Neutrophil (primary cell): Measurements from ENCODE around the gene GATAD2B.
"Not testable (repeated sequence)": the region's sequence is repeated elsewhere in the genome, so short reads cannot be mapped to it uniquely, and the experiment has no call there.

Experiments used
- H3K27ac ChIP-seq: fragments of 200-600 bp; sonication (generic); 2 replicates; pipeline ENCODE4 v1.5.1; 2016; ENCODE audit warnings: mild to moderate bottlenecking, moderate library complexity
- H3K27me3 ChIP-seq: fragments of 200-600 bp; sonication (generic); 2 replicates; pipeline ENCODE4 v1.6.0; 2016; ENCODE audit warnings: mild to moderate bottlenecking
- H3K36me3 ChIP-seq: fragments of 200-600 bp; sonication (generic); 2 replicates; pipeline ENCODE4 v1.5.1; 2017
- H3K4me1 ChIP-seq, 2 experiments: fragments of 200-600 bp in 1 of 2; sonication (generic) in 1 of 2; 1 replicate in 1 of 2; 2 replicates in 1 of 2; pipeline versions ENCODE4 v1.5.1 to v1.6.1; 2013 to 2016; ENCODE audit warnings: low read depth in 1 of 2, low read length in 1 of 2, mild to moderate bottlenecking in 1 of 2, moderate library complexity in 1 of 2; ENCODE audit not compliant: control insufficient read depth in 1 of 2, insufficient read depth in 1 of 2
- H3K4me3 ChIP-seq, 2 experiments: fragments of 200-600 bp in 1 of 2; sonication (generic) in 1 of 2; 1 replicate in 1 of 2; 2 replicates in 1 of 2; pipeline ENCODE4 v1.5.1; 2013 to 2016; ENCODE audit warnings: low read depth in 1 of 2, low read length in 1 of 2, mild to moderate bottlenecking in 1 of 2, moderate library complexity in 1 of 2
- H3K9me3 ChIP-seq: fragments of 200-600 bp; sonication (generic); 2 replicates; pipeline ENCODE4 v1.5.1; 2016
- TF ChIP-seq, protein P1 (sequence below): fragments of 200-600 bp; sonication (generic); IDR thresholded peaks from 2 replicates; pipeline ENCODE4 v1.5.1; 2016; ENCODE audit warnings: antibody characterized with exemption

The GATAD2B gene

DNA sequence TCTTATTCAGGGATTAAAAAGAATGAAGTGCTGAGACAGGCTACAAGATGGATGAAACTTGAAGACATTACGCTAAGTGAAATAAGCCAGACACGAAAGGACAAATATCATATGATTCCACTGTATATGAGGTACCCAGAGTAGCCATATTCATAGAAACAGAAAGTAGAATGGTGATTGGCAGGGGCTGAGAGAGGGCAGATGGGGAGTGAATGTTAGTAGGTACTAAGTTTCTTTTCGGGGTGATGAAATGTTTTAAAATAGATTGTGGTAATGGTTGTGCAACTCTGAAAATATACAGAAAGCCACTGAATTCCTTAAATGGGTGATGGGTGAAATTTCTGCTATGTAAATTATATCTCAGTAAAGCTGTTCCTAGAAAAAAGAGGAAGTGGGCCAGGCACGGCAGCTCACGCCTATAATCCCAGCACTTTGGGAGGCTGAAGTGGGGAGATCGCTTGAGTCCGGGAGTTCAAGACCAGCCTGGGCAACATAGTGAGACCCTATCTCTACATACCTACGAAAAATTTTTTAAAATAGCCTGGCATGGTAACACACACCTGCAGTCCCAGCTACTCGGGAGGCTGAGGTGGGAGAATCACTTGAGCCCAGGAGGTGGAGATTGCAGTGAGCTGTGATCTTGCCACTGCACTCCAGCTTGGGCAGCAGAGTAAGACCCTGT lies 131.7 kb downstream of the GATAD2B start:
- H3K4me1 ChIP-seq = peaks cover 40 to 41% of the 10 kb centered on the region in 2 experiments
- H3K27ac ChIP-seq = peak overlapping the region; percentile 91
- TF ChIP-seq, protein P1, sequence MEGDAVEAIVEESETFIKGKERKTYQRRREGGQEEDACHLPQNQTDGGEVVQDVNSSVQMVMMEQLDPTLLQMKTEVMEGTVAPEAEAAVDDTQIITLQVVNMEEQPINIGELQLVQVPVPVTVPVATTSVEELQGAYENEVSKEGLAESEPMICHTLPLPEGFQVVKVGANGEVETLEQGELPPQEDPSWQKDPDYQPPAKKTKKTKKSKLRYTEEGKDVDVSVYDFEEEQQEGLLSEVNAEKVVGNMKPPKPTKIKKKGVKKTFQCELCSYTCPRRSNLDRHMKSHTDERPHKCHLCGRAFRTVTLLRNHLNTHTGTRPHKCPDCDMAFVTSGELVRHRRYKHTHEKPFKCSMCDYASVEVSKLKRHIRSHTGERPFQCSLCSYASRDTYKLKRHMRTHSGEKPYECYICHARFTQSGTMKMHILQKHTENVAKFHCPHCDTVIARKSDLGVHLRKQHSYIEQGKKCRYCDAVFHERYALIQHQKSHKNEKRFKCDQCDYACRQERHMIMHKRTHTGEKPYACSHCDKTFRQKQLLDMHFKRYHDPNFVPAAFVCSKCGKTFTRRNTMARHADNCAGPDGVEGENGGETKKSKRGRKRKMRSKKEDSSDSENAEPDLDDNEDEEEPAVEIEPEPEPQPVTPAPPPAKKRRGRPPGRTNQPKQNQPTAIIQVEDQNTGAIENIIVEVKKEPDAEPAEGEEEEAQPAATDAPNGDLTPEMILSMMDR = peak; percentile 14
- no peaks in the 10 kb centered on the region for H3K9me3 ChIP-seq
- H3K4me3 ChIP-seq = peak overlapping the region; percentile 57 to 61
- no peaks in the 10 kb centered on the region for H3K36me3 ChIP-seq
- H3K27me3 ChIP-seq = no peaks in the 10 kb centered on the region

DNA sequence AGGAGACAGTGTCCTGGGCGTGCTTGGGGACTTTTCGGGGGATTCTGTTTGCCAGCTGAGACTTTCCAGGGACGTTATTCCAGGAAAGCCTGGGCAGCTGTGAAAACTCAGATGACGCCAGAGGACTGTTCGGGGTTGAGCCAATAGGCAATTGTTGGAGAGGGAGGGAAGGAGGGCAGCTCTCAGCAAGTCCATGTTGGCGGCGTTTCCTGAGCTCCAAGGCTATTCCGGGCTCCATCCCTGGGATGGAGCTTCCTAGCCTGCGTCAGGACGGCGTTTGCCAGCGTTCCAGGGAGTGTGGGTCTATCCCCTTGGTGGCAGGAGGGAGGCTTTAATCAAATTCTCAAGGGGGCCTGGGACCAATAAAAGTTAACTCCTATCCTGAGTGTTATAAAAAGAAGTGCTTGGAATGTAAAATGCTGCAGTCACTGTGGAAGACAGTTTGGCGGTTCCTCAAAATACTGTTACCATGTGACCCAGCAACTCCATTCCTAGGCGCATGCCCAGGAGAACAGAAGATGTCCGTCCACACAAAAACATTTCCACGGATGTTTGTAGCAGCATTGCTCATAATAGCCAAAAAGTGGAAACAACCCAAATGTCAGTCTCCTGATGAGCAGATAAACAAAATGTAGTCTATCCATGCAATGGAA lies 132.3 kb downstream of the GATAD2B start:
- peaks cover 40 to 41% of the 10 kb centered on the region in 2 experiments for H3K4me1 ChIP-seq
- TF ChIP-seq, protein P1 = no peak
- H3K27ac ChIP-seq = peak overlapping the region; percentile 91
- H3K4me3 ChIP-seq = peak overlapping the region; percentile 57 to 61
- H3K36me3 ChIP-seq = no peaks in the 10 kb centered on the region
- no peaks in the 10 kb centered on the region for H3K27me3 ChIP-seq
- H3K9me3 ChIP-seq = no peaks in the 10 kb centered on the region

DNA sequence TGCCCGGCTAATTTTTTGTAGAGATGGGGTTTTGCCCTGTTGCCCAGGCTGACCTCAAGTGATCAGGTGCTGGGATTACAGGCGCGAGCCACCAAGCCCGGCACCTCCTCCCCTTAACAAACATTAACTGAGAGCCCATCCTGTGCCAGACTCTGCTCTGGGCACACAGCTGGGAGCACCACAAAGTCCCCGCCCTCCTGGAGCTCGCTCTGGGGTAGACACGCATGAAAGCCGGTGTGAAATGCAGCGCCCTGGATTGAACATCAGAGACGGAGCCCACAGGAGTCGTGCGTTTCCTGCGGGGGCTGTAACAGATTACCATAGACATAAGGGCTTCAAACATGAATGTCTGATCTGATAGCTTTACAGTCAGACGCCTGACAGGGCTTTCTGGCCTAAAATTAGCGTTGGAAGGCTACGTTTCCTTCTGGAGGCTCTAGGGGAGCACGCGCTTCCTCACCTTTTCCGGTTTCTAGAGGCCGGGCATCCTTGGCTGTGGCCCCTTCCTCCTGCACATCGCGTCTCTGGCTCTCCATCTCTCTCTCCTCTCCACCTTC lies 133.2 kb downstream of the GATAD2B start:
- no peaks in the 10 kb centered on the region for H3K27me3 ChIP-seq
- H3K4me3 ChIP-seq = peak overlapping the region; percentile 57 to 61
- H3K9me3 ChIP-seq = no peaks in the 10 kb centered on the region
- H3K27ac ChIP-seq = peak overlapping the region; percentile 91
- H3K36me3 ChIP-seq = no peaks in the 10 kb centered on the region
- H3K4me1 ChIP-seq = peaks cover 40 to 41% of the 10 kb centered on the region in 2 experiments
- TF ChIP-seq, protein P1 = no peak

DNA sequence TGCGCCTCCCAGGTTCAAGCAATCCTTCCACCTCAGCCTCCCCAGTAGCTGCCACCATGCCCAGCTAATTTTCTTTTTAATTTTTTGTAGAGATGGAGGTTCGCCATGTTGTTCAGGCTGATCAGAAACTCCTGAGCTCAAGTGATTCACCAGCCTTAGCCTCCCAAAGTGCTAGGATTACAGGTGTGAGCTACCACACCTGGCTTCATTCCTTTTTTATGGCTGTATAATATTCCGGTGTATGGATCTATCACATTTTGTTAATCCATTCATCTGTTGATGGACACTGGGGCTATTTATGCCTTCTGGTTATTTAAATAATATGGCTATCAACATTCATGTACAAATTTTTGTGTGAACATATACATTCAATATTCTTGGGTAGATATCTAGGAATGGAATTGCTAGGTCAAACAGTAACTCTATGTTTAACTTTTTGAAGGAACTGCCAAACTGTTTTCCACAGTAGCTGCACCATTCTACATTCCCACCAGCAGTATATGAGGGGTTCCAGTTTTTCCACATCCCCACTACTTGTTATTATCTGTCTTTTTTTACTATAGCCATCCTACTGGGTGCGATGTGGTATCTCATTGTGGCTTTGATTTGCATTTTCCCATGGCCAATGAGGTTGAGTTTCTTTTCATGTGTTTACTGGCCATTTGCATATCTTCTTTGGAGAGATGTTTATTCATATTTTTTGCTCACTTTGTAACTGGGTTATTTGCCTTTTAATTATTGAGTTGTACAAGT lies 136.6 kb downstream of the GATAD2B start:
- TF ChIP-seq, protein P1 = no peak
- Histone ChIP-seq H3K4me1 (peaks cover 34 to 41% of the 10 kb centered on the region in 2 experiments), H3K9me3 (no peaks in the 10 kb centered on the region), H3K36me3 (no peaks in the 10 kb centered on the region), H3K27ac (no peak overlapping the region), H3K4me3 (no peak overlapping the region), H3K27me3 (no peaks in the 10 kb centered on the region)

DNA sequence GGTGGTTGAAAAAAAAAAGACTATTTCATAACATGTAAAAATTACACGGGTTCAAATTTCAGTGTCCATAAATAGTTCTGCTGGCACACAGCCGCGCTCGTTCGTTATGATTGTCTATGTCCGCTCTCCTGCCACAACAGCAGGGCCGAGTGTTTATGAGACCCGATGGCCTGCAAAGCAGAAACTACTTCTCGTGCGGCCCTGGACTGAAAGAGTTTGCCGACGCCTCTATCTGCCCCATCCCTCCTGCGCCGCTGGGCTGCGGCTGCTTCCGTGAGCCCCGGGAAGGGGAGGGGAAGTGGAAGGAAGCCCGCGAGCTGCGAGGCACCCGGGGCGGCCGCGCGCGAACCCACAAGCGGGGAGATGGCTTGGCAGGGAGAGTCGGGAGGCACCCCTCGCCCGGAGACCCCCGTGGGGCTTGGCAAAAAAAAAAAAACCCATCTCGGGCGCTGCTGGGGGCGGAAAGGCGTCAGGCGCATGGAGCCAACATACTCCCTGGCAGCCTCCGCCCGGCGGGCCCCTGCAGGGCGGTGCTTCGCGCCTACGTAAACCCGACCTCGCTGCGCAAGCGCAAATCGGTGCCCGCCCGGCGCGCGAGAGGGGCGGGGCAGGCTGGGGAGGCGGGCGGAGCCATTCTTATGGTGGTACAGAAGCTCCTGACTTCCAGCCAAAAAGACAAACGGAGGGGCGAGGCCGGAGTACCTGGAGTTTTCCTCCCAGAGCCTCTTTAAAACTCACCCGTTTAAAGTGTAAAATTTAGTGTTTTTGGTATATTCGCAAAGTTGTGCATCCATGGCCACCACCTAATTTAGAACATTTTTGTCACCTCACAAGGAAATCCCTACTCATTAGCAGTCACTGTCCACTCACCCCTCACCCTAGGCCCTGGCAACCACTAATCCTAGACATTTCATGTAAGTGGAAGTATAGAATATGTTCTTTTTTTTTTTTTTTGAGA lies 139.3 kb downstream of the GATAD2B start:
- Histone ChIP-seq H3K27ac (peak overlapping the region; percentile 94), H3K27me3 (no peaks in the 10 kb centered on the region), H3K9me3 (no peaks in the 10 kb centered on the region), H3K36me3 (peaks cover 12% of the 10 kb centered on the region), H3K4me3 (peak overlapping the region; percentile 83 to 88), H3K4me1 (peaks cover 19 to 22% of the 10 kb centered on the region in 2 experiments)
- TF ChIP-seq, protein P1 = peak; percentile 57

DNA sequence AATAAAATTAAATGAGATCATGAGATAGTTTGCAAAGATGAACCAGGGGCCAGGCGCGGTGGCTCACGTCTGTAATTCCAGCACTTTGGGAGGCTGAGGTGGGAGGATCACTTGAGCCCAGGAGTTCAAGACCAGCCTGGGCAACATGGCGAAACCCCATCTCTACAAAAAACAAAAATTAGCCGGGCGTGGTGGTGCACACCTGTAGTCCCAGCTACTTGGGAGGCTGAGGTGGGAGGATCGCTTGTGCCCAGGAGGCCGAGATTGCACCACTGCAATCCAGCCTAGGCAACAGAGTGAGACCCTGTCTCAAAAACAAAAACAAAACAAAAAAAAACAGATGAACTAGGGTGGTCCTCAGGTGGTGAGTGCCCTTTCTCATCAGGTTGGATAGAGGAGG lies 140.1 kb downstream of the GATAD2B start:
- H3K27ac ChIP-seq = peak overlapping the region; percentile 94
- peaks cover 12% of the 10 kb centered on the region for H3K36me3 ChIP-seq
- peak overlapping the region; percentile 83 to 88 for H3K4me3 ChIP-seq
- not testable (repeated sequence) for H3K9me3 ChIP-seq, H3K27me3 ChIP-seq
- H3K4me1 ChIP-seq = peaks cover 28 to 31% of the 10 kb centered on the region in 2 experiments
